CD4-positive, CD25-positive, alpha-beta regulatory T cell (primary cell): Measurements from ENCODE around the gene BCR. TPM values are rescaled to one million over a fixed set of nuclear protein-coding genes. Genes with fewer than 3 reads are reported as not detected.

Experiments used
- ATAC-seq, 2 donors: fragments of 150-1000 bp; cut with Tn5 transposase; one replicate each; pipeline ENCODE4 v1.10.0; 2021; ENCODE audit warnings: low read depth in 2 of 2, moderate number of reproducible peaks in 2 of 2, moderate library complexity in 1 of 2
- DNase-seq, 3 donors: peaks; one replicate each; pipeline versions ENCODE4 v3.0.0 to v3.0.0-alpha.2; 2012 to 2022; ENCODE audit warnings: mixed read lengths in 1 of 3
- H3K27ac ChIP-seq: one replicate; pipeline ENCODE4 v1.7.0; 2013; ENCODE audit warnings: mild to moderate bottlenecking, low read length; ENCODE audit not compliant: insufficient read depth, poor library complexity, severe bottlenecking
- H3K27me3 ChIP-seq: one replicate; pipeline ENCODE4 v1.7.0; 2013; ENCODE audit warnings: low read length; ENCODE audit not compliant: control insufficient read depth, insufficient read depth
- H3K36me3 ChIP-seq: one replicate; pipeline ENCODE4 v1.7.0; 2013; ENCODE audit warnings: mild to moderate bottlenecking, low read length, moderate library complexity; ENCODE audit not compliant: control insufficient read depth, insufficient read depth
- H3K4me1 ChIP-seq: 2 replicates; pipeline ENCODE4 v1.7.0; 2013; ENCODE audit warnings: mild to moderate bottlenecking, low read length; ENCODE audit not compliant: insufficient read depth, control insufficient read depth, poor library complexity, severe bottlenecking
- H3K4me3 ChIP-seq: one replicate; pipeline ENCODE4 v1.7.0; 2013; ENCODE audit warnings: low read depth, mild to moderate bottlenecking, low read length, moderate library complexity
- H3K9me3 ChIP-seq, 2 experiments: 1 replicate in 1 of 2; 2 replicates in 1 of 2; pipeline ENCODE4 v1.7.0; 2013; ENCODE audit warnings: low read length in 2 of 2, mild to moderate bottlenecking in 1 of 2, moderate library complexity in 1 of 2; ENCODE audit not compliant: control insufficient read depth in 2 of 2
- H3K27ac Mint-ChIP-seq, 3 donors: one replicate each; pipeline ENCODE4 v1.8.0; 2020 to 2022; ENCODE audit warnings: mild to moderate bottlenecking in 3 of 3, mixed read lengths in 3 of 3, moderate library complexity in 2 of 3
- H3K27me3 Mint-ChIP-seq: one replicate; pipeline ENCODE4 v1.8.0; 2022; ENCODE audit warnings: mild to moderate bottlenecking, mixed read lengths
- H3K36me3 Mint-ChIP-seq: one replicate; pipeline ENCODE4 v1.8.0; 2020; ENCODE audit warnings: mixed read lengths
- H3K4me1 Mint-ChIP-seq, 4 donors: one replicate each; pipeline ENCODE4 v1.8.0; 2020 to 2022; ENCODE audit warnings: mixed read lengths in 4 of 4, mild to moderate bottlenecking in 1 of 4
- H3K4me3 Mint-ChIP-seq, 4 donors: one replicate each; pipeline ENCODE4 v1.8.0; 2020 to 2022; ENCODE audit warnings: mild to moderate bottlenecking in 4 of 4, mixed read lengths in 4 of 4, moderate library complexity in 3 of 4
- H3K9me3 Mint-ChIP-seq, 7 donors: one replicate each; pipeline ENCODE4 v1.8.0; 2020 to 2022; ENCODE audit warnings: mixed read lengths in 7 of 7, mild to moderate bottlenecking in 3 of 7, moderate library complexity in 2 of 7
- polyA plus RNA-seq, 4 donors: library from polyadenylated mRNA; unstranded; fragments of 300-500 nt; fragmentation: Illumina TruSeq; gene quantifications; one replicate each; pipeline ENCODE4 v1.2.3, GENCODE V29; 2021
- total RNA-seq: library from RNA; stranded (reverse); gene quantifications from one replicate; pipeline ENCODE4 v1.2.3, GENCODE V29; 2022

BCR gene
- total and polyA plus RNA-seq, 5 donors from 2014 or later: 2.6 to 66.3 (median 2.8) TPM

DNA sequence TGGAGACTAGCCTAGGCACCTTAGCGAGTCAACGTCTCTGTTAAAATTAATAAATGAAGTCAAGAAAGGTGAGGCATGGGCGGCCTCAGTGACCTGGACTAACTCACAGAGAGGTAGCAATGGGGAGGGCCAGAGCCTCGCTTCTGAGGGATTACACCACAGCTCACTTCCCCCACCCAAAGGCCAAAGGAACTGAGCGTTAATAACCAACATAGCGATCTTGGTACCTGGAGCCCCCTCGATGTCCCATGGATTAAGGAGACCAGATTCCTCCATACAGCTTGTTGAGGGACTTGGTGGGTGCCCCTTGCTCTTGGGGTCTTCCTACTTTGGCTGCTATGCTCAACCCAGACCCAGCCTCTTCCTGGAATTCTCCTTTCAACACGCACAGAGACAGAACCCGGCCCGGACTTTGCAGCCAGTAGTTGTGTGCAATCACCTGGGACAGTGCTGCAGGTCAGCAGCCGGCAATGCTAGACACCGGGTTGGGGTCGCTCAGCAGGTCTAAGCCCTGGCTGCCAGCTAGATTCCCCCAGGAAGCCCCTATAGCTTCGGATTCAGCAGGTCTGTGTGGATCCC lies 70.6 kb downstream of the BCR start:
- H3K4me3 ChIP-seq: no peak overlapping the region
- no peaks in the 10 kb centered on the region for H3K9me3 ChIP-seq
- peaks cover 22% of the 10 kb centered on the region for H3K36me3 ChIP-seq
- H3K9me3 Mint-ChIP-seq: no peaks in the 10 kb centered on the region
- no peaks in the 10 kb centered on the region for H3K27me3 Mint-ChIP-seq
- no peak overlapping the region for H3K27ac ChIP-seq
- no peaks in the 10 kb centered on the region for H3K27me3 ChIP-seq
- H3K36me3 Mint-ChIP-seq: peaks cover 3% of the 10 kb centered on the region
- DNase-seq (no peak), ATAC-seq (no peak)
- H3K4me1 Mint-ChIP-seq: peaks cover 6 to 45% (median 18%) of the 10 kb centered on the region in 4 donors
- H3K27ac Mint-ChIP-seq: peak overlapping the region; percentile 73 to 93 (median 84)
- H3K4me1 ChIP-seq: peaks cover 29% of the 10 kb centered on the region
- no peak overlapping the region for H3K4me3 Mint-ChIP-seq

DNA sequence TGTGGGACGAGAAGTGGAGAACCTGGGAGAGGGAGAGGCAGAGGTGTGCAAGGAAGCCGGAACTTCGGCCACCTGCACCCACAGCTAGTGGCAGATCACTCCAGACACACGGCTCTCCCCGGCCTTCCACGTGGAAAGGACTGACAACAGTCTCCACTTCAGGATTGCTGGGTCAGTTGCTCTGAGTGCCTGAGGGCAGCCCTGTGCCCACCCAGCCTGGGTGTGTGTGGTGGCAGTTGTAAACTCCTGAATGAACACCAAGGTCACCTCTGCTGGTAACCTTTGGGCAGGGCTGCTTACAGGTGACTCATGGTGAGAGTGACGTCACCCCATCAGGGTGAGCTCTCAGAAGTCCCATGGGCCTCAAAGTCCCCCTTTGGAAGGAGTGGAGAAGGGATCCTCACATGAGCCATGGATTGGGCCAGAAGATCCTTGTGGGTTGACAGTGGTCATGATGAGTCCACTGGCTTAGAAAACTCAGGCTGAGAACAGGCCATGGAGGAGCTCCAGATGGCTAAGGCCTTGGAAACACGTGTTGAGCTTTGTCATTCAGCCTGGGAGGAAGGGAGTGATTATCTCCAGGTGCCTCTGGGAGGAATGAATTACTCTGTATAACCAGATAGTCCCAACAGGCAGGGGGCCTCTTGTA lies 71.3 kb downstream of the BCR start:
- Histone ChIP-seq H3K4me1 (peaks cover 29% of the 10 kb centered on the region), H3K27ac (no peak overlapping the region), H3K9me3 (no peaks in the 10 kb centered on the region), H3K4me3 (no peak overlapping the region), H3K27me3 (no peaks in the 10 kb centered on the region), H3K36me3 (peaks cover 28% of the 10 kb centered on the region)
- ATAC-seq (no peak), DNase-seq (peak in 1 of 3 donors; percentile 14)
- Mint-ChIP-seq H3K9me3 (no peaks in the 10 kb centered on the region), H3K36me3 (peaks cover 3% of the 10 kb centered on the region), H3K4me1 (peaks cover 6 to 41% (median 17%) of the 10 kb centered on the region in 4 donors), H3K27me3 (no peaks in the 10 kb centered on the region), H3K4me3 (no peak overlapping the region), H3K27ac (peak overlapping the region in 2 of 3 donors; percentile 46 to 50)

DNA sequence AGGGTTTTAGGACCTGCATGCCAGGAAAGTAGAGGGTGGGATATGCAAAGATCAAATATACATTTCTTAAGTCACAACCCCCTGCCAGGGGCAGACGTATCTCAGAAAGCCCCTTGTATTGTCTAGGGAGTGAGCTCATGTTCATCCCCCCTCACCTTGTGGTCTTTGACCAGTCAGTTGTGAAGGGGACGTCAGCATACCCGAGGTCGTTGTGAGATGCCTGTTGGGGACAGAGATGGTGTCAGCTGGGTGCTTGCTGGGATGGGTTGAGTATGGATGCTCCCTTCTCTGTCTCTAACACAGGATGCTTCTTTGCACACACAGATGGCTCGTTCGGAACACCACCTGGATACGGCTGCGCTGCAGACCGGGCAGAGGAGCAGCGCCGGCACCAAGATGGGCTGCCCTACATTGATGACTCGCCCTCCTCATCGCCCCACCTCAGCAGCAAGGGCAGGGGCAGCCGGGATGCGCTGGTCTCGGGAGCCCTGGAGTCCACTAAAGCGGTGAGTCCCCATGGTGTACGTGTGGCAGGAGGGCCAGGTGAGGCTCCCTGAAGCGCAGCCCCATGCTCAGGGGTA lies 73.3 kb downstream of the BCR start:
- ATAC-seq (no peak), DNase-seq (no peak)
- Histone ChIP-seq H3K4me3 (no peak overlapping the region), H3K4me1 (peaks cover 22% of the 10 kb centered on the region), H3K36me3 (peaks cover 28% of the 10 kb centered on the region), H3K27me3 (no peaks in the 10 kb centered on the region), H3K27ac (no peak overlapping the region), H3K9me3 (no peaks in the 10 kb centered on the region)
- Mint-ChIP-seq H3K36me3 (peaks cover 6% of the 10 kb centered on the region), H3K4me3 (no peak overlapping the region), H3K27me3 (no peaks in the 10 kb centered on the region), H3K27ac (peak overlapping the region in 2 of 3 donors; percentile 33 to 50), H3K9me3 (no peaks in the 10 kb centered on the region), H3K4me1 (peaks cover 6 to 32% (median 15%) of the 10 kb centered on the region in 4 donors)

- no peak overlapping the region for H3K27ac ChIP-seq
- H3K4me1 ChIP-seq: peaks cover 5% of the 10 kb centered on the region
- DNase-seq: no peak
- H3K9me3 ChIP-seq: no peaks in the 10 kb centered on the region
- Mint-ChIP-seq H3K36me3 (peaks cover 6% of the 10 kb centered on the region), H3K27me3 (no peaks in the 10 kb centered on the region), H3K4me3 (no peak overlapping the region), H3K4me1 (peaks cover 0 to 14% (median 4%) of the 10 kb centered on the region in 4 donors), H3K9me3 (no peaks in the 10 kb centered on the region), H3K27ac (peak overlapping the region in 2 of 3 donors; percentile 59 to 66)
- no peaks in the 10 kb centered on the region for H3K27me3 ChIP-seq
- H3K4me3 ChIP-seq: no peak overlapping the region
- no peak for ATAC-seq
- H3K36me3 ChIP-seq: peaks cover 32% of the 10 kb centered on the region
These were observed 75.3 kb downstream of the BCR start for GRCh38 chr22:23255506-23256170.

- Mint-ChIP-seq H3K36me3 (peaks cover 6% of the 10 kb centered on the region), H3K4me1 (peaks cover 0 to 9% (median 3%) of the 10 kb centered on the region in 4 donors), H3K9me3 (no peaks in the 10 kb centered on the region), H3K27ac (peak overlapping the region; percentile 54 to 66 (median 65)), H3K27me3 (no peaks in the 10 kb centered on the region), H3K4me3 (no peak overlapping the region)
- H3K36me3 ChIP-seq: peaks cover 39% of the 10 kb centered on the region
- H3K4me3 ChIP-seq: no peak overlapping the region
- H3K27ac ChIP-seq: no peak overlapping the region
- ATAC-seq (no peak), DNase-seq (no peak)
- H3K9me3 ChIP-seq: no peaks in the 10 kb centered on the region
- H3K4me1 ChIP-seq: no peaks in the 10 kb centered on the region
- no peaks in the 10 kb centered on the region for H3K27me3 ChIP-seq
These were observed 76.0 kb downstream of the BCR start for GRCh38 chr22:23256171-23256932.

- Histone ChIP-seq H3K4me1 (no peaks in the 10 kb centered on the region), H3K9me3 (no peaks in the 10 kb centered on the region), H3K4me3 (no peak overlapping the region), H3K36me3 (peaks cover 46% of the 10 kb centered on the region), H3K27ac (no peak overlapping the region), H3K27me3 (no peaks in the 10 kb centered on the region)
- no peak for DNase-seq
- Mint-ChIP-seq H3K27me3 (no peaks in the 10 kb centered on the region), H3K4me3 (no peak overlapping the region), H3K4me1 (peaks cover 0 to 7% (median 3%) of the 10 kb centered on the region in 4 donors), H3K9me3 (no peaks in the 10 kb centered on the region), H3K27ac (peak overlapping the region in 2 of 3 donors; percentile 54 to 65), H3K36me3 (peaks cover 6% of the 10 kb centered on the region)
- no peak for ATAC-seq
These were observed 76.9 kb downstream of the BCR start for GRCh38 chr22:23256986-23257888.
